ENCODE measurements around the gene LPO.

The LPO gene

GRCh38 chr17:58303971-58304749 lies 65.8 kb downstream of the LPO start:
- DNase-seq (ENCODE audit: low read depth, low spot score), result no peak

- DNase-seq (ENCODE audit: low read depth, low spot score), result no peak
Measured at GRCh38 chr17:58304750-58305486, 66.5 kb downstream of the LPO start.

- DNase-seq (ENCODE audit: low read depth, low spot score), result no peak
Measured at GRCh38 chr17:58305626-58306025, 67.2 kb downstream of the LPO start.

- DNase-seq (ENCODE audit: low read depth, low spot score), result no peak
Measured at GRCh38 chr17:58306131-58306951, 68.0 kb downstream of the LPO start.

GRCh38 chr17:58307468-58308172 lies 69.2 kb downstream of the LPO start:
- no peak for DNase-seq (ENCODE audit: low read depth, low spot score)

DNA sequence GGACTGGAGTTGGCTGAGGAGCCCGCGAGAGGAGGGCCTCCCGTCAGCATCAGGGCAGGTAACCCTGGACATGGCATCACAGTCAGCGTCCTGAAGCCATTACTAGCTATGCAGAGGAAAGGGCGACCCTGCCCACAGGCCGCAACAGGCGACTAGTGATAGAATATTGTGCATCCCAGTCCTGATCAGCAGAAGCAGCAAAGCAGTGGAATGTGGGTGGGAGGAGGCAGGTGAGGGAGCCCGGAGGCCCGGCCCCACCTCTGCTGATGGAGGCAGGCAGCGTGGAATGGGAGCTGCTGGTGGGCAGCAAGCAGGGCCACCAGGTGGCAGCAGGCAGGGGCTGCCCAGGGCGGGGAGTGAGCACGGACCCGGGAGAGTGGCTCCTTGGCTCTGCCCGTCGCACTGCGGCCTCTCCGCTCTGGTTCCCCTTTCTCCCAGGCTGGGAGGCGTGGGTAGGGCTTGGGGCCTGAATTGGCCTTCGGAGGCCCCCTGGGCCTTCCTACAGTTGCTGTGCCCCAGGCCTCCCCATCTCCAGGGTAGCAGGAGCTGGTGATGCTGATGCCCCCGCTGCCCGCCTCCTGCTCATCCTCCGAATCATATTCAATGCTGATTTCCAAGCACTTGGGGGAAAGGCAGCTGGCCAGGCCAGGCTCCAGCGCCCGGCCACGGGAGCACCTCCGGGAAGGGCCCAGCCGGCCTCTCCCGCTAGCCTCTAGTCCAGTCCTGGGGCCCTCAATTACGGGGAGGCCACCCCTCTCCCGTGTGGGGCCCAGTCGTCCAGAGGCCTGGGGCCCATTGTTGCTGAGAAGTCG lies 70.0 kb downstream of the LPO start:
- no peak for DNase-seq (ENCODE audit: low read depth, low spot score)

- no peak for DNase-seq (ENCODE audit: low read depth, low spot score)
Measured at GRCh38 chr17:58308985-58309917, 70.9 kb downstream of the LPO start.

GRCh38 chr17:58309918-58310259 lies 71.5 kb downstream of the LPO start:
- no peak for DNase-seq (ENCODE audit: low read depth, low spot score)

DNA sequence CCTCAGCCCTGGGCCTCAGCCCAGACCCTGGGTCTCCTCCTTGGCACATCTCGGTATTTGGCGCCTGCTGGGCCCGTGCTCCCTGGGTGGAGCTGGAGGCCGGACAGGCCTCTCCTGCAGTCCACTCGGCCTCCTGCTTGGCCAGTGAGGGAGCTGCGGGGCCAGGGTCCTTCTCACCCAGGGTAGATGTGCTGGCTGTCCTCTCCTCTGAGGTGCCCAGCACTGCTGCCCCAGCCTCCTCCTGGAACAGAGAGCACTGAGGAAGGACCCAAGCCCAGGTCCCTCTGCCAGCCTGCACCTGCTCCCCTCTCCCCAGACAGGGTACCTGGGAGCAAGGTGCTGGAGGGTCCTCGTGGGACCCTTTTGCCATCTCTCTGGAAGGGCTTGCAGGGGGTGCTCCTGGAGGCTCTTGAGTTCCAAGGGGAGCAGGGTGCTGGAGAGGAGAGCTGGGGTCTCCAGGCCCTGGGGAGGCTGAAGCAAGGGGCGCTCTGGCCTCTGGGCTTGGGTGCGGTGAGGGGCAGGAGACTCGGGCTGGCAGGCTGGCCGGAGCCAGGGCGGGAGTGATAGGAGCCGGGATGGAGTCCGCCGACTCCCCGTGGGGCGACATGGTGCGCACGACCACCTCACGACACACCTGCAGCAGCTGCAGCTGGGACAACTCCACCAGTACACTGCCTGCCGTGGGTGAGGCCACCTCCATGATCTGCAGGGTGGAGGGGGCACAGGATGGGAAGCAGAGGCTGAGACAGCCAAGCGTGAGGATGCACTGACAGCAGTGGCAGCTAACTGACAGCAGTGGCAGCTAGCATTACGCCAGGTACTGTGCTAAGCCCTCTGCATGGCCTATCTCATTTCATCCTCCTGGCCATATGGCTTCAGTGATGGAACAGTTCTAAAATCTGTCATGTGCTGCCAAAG lies 72.4 kb downstream of the LPO start:
- DNase-seq (ENCODE audit: low read depth, low spot score), result no peak

DNA sequence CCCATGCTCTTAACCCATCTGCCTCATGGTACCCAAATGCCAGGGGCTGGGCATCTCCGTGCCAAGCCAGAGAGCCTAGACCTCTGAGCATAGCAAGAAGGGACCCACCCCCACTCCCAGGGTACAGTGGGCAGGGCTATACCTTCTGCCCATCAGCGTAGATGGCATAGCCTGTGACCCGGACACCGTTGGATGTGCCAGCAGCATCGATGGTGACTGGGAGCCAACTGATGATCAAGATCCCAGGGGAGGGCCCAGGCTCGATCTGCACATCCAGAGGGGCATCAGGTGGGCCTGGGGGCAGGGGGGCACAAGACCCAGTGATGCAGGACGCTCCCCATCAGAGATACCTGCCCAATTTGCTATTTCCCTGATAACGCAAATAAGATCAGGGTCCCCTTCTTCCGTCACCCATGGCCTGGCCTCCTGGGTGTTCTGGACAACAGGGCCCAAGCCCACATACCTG lies 73.1 kb downstream of the LPO start:
- DNase-seq (ENCODE audit: low read depth, low spot score), result no peak

- no peak for DNase-seq (ENCODE audit: low read depth, low spot score)
Measured at GRCh38 chr17:58312021-58312630, 73.7 kb downstream of the LPO start.

DNA sequence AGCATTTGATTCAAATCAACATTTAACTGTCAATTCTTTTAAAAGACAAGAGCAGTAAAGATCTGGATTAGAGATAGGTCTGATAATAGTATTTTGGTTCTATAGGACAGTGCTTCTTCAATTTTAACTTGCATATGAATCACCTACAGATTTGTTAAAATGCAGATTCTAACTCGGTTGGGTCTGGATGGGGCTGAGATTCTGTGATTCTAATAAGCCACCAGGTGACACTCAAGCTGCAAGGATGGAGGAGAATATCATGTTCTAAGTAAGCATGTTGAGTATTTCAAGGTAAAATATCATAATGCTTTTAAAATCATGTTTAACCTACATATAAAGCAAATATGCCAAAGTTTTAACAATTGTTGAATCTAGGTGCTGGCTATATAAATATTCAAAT lies 74.4 kb downstream of the LPO start:
- no peak for DNase-seq (ENCODE audit: low read depth, low spot score)

DNA sequence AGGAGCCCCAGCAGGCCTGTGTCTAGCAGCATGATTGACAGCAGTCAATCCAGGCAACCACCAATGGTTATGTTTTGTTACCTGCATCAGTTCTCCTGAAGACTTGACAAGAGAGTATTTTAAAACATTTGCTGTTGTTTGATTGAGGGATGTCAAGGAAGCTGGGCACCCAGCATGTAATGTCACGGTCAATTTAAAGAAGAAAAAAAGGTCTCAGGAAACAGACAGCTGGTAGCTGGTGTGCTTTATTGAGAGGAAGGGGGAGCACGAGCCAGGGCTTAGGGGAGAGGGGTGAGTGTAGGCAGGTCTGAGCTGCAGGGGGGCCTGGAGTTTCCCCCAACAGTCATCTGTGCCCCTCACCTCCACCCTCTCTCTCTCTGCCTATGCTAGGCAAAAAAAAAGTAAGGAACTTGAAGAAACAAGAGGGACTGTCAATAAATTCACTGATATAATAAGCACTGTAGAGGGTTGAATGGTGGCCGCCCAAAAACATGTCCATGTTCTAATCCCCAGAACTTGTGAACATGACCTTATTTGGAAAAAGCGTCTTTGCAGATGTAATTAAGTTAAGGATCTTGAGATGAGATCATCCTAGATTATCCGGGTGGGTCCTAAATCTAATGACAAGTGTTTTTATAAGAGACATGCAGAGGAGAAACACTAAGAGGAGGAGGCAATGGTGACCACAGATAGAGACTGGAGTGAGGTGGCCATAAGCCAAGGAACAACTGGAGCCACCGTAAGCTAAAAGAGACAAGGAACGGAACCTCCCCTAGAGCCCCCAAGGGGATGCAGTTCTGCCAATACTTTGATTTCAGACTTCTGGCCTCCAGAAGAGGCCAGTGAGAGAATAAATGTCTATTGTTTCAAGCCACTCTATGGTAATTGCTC lies 75.7 kb downstream of the LPO start:
- DNase-seq (ENCODE audit: low read depth, low spot score), result no peak

DNA sequence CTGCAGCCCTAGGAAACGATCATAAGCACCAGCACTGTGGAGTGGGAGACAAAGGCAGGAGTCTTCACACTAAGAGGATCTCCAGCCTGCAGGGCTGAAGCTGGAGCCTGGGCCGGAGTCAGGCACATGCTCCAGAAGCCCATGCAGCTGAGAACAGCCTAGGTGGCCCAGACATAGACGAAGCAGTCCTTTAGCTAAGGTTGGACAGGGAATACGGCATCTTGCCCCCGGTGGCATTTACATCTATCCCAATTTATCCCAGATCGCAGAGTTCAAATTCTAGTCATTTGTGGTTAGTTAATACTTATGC lies 76.3 kb downstream of the LPO start:
- no peak for DNase-seq (ENCODE audit: low read depth, low spot score)

GRCh38 chr17:58315281-58315711 lies 76.9 kb downstream of the LPO start:
- DNase-seq (ENCODE audit: low read depth, low spot score), result no peak

DNA sequence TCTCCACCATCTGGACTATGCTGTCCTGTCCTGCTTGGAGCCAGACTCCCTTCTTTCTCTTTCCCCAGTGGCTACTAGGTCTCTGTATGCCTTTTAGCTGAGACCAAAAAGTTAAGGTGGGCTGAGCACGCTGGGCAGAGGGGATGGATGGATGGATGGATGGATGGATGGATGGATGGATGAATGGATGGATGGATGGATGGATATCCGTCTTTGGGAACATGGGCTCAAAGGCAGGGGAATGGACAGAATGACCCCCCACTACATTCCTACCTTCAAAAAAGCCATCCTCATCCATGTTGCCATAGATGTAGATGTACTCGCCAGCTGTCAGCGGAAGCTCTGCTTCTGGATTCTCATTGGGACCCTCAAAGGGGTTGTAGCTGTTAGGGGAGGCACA lies 77.4 kb downstream of the LPO start:
- no peak for DNase-seq (ENCODE audit: low read depth, low spot score)

GRCh38 chr17:58316260-58316960 lies 78.0 kb downstream of the LPO start:
- no peak for DNase-seq (ENCODE audit: low read depth, low spot score)

All from activated CD4-positive, CD25-positive, alpha-beta regulatory T cell treated with anti-CD3 and anti-CD28 coated beads, Interleukin-2, amount 50 U/mL, for 16 hours (primary cell).